GM12873 (cell line): ENCODE data around the gene SPCS2.

Source experiments
- CTCF ChIP-seq: IDR thresholded peaks from 2 replicates; pipeline ENCODE4 v1.5.1; 2012; ENCODE audit warnings: low read depth, mild to moderate bottlenecking, moderate library complexity, low read length, control low read depth; ENCODE audit not compliant: insufficient read depth; ENCODE audit errors: missing control alignments

SPCS2 gene

GRCh38 chr11:74984730-74985129 is 35.7 kb downstream of the SPCS2 start:
- TF ChIP-seq CTCF: no peak

- no peak for TF ChIP-seq CTCF
Observed at GRCh38 chr11:74988541-74989259, 39.6 kb downstream of the SPCS2 start, which contains the start of gene NEU3. TSS of gene NEU3 (plus strand) at chr11:74988933. CDS start at chr11:74989061, 128 bp downstream.

GRCh38 chr11:74989260-74989638 is 40.2 kb downstream of the SPCS2 start:
- TF ChIP-seq CTCF: no peak

- TF ChIP-seq CTCF: no peak
Observed at GRCh38 chr11:74990941-74991340, 41.9 kb downstream of the SPCS2 start.

- TF ChIP-seq CTCF: no peak
Observed at GRCh38 chr11:74992852-74993251, 43.8 kb downstream of the SPCS2 start.

GRCh38 chr11:75000975-75001354 is 51.9 kb downstream of the SPCS2 start:
- TF ChIP-seq CTCF: no peak

- TF ChIP-seq CTCF: no peak
Observed at GRCh38 chr11:75001686-75002085, 52.6 kb downstream of the SPCS2 start.
